ENCODE measurements around the gene COPS6.
A peak's percentile ranks its signal among the peaks of the same experiment; 100 is the strongest.

The COPS6 gene

DNA sequence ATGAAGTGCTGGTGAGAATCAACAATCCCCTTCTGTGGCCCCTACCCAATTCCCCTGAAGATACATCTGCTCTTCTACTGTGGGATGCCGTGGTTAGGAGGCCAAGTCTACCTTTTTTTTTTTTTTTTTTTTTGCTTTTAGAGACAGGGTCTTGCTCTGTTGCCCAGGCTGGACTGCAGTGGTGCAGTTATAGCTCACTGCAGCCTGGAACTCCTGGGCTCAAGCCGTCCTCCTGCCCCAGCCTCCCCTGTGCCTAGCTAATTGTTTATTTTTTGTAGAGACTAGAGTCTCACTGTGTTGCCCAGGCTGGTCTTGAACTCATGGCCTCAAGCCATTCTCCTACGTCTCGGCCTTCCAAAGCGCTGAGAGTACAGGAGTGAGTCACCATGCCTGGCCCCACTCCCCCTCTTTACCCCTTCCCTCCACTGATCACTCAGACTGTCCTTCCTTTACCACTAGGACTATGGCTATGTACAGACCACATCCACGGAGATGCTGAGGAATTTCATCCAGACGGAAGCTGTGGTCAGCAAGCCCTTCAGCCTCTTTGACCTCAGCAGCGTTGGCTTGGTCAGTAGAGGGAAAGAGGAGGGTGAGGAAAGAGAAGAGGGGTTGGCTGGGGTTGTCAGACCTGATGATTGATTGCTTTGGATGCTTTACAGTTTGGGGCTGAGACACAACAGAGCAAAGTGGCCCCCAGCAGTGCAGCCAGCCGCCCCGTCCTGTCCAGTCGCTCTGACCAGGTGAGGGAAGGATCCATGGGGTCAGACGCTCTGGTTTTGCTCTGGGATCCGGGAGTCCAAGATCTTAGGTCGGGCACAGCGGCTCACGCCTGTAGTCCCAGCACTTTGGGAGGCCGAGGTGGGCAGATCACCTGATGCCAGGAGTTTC, 14.4 kb downstream of the COPS6 start:
- no peak for DNase-seq

DNA sequence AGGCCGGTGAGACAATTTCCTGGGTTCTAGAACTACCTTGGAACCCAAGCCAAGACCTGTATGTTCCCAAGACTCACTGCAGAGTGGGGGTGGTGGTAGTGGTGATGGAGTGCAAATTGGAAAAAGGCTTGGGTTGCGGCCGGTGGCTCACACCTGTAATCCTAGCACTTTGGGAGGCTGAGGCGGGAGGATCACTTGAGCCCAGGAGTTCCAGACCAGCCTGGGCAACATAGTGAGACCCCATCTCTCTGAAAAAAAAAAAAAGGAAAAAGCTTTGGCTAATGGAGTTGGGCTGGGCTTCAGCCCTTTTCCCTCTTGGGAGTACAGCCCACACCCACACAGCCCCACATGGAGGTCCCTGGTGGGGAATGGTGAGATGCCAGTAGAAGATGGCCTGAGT, 16.8 kb downstream of the COPS6 start:
- no peak for DNase-seq

DNA sequence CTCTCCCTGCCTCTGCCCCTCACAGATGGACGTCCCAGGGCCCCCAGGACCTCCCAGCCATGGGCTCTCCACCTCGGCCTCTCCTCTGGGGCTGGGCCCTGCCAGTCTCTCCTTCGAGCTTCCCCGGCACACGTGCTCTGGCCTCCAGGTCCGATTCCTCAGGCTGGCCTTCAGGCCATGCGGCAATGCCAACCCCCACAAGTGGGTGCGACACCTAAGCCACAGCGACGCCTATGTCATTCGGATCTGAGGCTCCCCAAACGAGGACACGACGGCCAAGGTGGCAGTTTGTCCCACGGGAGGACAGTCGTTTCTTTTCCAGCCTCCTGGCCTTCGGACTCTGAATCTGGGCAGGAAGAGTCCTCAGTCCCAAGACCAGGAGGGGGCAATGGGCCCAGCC, 17.9 kb downstream of the COPS6 start:
- DNase-seq: no peak

DNA sequence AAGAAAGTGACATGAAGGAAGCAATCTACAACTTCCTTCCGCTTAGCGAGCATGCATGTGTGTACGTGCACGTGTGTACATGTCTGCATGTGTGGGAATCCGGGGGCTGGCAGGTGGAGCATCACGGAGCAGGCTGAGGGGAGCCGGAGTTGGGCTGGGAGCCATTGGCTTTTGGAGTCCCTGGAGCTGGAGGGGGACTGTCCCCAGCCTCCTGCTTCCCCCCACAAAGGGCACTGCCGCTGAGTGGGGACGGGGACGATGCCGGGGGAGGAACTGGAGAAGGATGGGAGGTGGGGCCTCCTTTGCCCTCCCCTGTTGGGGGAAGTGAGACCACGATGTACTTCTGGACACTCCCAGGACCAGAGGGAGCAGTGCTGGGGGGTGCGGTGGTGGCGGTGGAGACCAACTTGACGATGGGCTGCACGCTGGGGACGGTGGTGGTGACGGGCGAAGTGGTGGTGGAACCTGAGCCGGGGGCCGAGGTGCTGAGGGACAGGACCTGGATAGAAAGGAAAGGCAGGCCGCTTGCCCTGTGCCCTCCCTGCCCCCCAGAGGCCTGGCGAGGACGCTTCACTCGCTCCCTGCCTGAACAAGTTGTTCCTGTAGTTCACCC, 18.5 kb downstream of the COPS6 start:
- DNase-seq: no peak

DNA sequence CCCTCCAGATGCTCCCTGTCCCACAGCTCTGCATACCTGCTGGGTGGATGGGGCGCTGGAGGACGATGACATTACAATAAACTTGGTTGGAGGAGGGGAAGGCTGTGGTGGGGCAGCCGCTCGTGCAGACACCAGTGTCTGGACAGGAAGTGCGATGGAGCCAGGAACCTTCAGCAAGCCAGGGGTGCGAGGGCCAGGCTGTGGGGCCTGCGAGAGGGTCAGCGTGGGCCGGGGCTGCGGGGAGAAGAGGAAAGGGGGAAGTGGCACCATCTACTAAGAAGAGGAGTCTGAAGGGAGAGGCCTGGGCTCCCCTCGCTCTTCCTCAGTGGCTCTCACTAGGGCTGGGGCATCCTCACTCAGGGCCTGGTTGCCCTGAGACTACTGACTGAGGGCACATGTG, 19.1 kb downstream of the COPS6 start:
- DNase-seq: no peak

DNA sequence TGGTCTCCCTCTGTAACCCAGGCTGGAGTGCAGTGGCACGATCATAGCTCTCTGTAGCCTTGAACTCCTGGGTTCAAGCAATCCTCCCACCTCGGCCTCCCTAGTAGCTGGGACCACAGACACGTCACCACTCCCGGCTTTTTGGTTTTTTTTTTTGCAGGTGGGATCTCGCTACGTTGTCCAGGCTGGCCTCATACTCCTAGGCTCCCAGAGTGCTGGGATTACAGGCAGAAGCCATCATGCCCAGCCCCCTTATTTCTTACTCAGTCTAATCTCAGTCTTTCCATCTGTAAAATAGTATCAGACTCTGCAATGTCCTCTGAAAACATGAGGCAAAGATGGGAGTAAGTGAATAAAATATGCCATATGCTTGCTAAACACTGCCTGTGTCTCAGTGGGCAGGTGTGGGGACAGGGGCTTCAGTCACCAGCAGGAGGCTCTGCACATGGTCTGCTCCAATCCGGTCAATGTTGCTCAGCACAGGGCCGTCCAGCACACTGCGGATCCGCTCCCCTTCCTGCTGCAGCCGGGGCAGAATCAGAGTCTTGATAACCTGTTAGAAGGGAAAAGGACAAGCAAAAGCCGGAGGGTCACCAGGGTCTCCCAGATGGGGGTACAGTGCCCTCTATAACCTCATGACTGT, 20.9 kb downstream of the COPS6 start:
- no peak for DNase-seq

DNA sequence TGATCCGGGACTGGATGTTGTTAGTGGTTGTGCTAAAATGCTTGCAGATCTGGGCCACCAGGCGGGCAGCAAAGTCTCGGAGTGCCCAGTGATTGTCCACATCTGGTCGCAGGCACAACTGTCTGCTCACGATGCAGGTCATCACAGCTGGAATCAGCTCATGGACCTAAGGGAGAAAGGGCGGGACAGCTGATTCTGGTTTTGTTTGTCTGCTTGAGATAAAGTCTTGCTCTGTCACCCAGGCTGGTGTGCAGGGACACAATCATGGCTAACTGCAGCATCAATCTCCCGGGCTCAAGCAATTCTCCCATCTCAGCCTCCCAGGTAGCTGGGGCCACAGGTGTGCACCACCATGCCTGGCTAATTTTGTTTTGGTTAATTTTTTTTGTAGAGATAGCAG, 22.4 kb downstream of the COPS6 start:
- DNase-seq: no peak

DNA sequence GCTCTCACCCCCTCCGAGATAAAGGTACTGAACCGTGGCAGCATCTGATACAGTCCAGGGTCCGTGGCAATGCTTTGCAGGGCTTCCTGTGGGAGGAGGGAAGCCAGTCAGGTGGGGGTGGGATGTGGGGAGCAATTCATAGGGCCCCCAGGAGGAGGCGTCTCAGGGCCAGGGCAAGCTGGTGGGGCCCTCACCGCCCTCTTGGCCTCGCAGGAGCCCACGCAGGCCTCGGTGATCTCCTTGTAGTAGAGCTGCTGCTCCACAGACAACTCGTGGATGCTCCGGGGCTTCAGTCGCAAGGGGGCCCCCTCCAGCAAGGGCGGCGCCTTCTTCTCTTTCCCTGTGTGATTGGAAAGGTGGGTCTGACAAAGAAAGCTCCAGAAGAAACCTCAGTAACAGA, 23.1 kb downstream of the COPS6 start:
- no peak for DNase-seq

DNA sequence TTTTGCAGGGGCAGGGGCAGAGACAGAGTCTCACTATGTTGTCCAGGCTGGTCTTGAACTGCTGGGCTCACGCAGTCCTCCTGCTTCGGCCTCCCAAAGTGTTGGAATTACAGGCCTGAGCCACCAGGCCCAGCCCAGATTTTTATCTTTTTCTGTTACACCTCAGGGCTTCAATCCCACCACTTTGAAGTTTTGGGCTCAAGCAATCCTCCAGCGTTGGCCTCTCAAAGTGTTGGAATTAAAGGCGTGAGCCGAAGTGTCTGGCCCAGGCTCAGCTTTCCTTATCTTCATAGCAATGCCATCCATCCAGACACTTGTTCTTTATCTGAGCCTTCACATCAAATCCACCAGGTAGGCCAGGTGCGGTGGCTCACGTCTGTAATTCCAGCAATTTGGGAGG, 26.3 kb downstream of the COPS6 start:
- no peak for DNase-seq

DNA sequence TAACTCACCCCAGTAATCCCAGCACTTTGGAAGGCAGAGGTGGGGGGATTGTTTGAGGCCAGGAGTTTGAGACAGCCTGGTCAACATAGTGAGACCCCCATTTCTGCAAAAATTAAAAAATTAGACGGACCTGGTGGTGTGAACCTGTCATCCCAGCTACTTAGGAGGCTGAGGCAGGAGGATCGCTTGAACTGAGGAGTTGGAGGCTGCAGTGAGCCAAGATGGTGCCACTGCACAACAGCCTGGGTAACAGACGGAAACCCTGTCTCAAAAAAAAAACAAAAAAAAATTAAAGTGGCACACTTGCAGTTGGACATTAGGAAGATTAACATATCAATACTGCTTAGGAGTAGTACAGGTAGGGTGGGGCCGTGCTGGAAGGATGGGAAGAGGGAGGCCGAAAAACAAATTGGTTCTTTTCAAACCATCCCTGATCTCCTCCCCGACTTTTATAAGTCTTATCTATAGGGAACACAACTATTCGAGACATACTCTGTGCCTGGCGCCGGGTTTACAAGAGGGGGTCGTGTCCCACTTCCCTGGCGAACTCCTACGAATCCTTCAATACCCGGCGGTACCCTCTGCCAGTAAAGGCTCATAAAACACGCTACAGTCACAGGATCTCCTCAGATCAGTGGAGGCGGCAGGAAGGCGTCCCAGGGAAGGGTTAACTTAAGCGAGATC, 29.8 kb downstream of the COPS6 start:
- DNase-seq: no peak

DNA sequence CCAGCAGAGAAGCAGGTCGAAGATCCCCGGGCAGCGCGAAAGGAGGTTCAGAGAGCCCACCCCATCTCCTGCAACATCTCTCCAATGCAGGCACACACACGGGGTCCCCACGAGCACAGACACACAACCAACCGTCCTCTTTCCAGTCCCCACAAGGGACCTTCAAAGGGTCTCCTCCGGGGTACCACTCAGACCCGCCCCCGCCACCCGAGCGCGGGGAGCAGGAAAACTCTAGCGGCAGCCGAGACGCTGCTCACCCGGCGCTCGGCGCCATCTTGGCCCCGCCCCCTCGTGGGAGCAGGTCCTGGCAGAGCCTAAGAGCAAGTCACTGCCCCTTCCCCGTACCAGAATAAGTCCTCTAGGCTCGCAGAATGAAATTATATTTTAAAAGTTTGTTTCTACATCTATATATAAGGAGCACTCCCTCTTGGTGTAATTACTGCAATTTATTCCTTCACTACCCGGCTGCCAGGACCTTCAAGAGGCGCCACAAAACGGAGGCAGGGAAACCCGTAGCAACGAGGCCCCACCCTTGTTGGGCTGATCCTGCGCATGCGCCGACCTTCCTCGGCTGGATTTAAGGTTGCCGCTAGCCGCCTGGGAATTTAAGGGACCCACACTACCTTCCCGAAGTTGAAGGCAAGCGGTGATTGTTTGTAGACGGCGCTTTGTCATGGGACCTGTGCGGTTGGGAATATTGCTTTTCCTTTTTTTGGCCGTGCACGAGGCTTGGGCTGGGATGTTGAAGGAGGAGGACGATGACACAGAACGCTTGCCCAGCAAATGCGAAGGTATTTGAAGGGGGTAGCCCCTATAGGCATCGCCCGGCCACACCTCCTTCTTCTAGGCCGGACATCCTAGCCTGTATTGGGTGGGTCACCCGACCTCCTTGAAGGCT, 30.6 kb downstream of the COPS6 start, which contains the start of the genes CNPY4 and TAF6:
CNPY4 (plus strand) TSS at position 563 of the 898 bp plus-strand sequence; CDS start at position 674, 111 bp downstream.
TAF6 (minus strand) TSS at position 287 of the 898 bp plus-strand sequence. CDS start 5,149 bp downstream, outside the sequence.
- DNase-seq: peak; percentile 86

DNA sequence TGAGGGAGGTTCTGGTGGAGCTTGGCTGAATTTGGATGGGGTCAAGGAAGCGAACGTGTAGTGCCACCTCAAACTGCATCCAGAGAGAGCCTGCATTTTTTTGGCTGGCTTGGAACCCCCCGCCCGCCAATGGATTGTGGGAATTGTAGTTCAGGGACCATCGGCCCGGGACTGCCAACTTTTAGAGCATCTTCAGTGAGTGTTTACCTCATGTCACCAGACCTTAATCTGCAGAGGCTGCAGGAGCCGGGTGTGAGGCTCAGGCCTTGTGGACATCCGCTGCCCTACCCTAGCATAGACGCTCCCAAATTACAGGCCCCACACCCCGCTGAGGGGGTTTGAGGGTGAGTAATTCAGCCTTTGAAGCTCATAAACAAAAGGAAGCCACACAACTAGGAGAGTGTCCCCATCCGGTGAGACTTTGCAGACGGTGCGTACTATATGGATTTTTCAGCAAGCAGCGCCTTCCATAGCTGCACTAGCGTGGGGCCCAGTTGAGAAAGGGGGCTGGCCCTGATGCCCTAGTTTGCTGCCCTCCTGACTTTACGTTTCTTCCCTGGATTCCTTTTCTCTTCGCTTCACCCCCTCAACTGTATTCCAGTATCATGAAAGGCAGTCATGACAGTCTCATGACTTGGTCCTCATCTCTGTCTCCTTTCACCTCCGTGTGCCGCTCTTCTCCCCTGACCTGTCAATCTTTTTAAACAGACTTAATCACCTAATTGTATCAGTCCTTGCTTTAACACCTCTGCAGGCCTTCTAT, 31.4 kb downstream of the COPS6 start:
- DNase-seq: peak; percentile 59

DNA sequence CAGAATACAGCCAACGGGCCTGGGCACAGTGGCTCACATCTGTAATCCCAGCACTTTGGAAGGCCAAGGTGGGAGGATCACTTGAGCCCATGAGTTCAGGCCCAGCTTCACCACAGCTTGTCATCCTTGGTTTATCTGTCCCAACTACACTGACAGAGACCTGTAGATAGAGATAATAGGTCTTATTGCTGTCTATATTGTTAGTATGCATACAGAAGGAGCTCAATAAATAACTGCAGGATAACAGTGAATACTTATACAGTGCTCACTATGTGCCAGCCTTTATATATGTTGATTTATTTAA, 31.9 kb downstream of the COPS6 start:
- DNase-seq: no peak

DNA sequence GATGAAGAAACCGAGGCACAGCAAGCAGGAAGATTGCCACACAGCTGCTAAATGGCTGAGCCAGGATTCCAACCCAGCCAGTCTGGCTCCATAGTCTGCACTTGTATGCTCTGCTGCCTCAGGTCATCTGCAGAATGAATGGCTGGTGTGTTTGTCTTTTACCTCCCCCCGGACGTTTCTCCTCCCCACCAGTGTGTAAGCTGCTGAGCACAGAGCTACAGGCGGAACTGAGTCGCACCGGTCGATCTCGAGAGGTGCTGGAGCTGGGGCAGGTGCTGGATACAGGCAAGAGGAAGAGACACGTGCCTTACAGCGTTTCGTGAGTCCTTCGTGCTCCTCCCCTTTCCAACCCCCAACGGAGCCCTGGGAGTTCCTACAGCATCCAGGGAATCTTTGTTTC, 33.3 kb downstream of the COPS6 start:
- no peak for DNase-seq

DNA sequence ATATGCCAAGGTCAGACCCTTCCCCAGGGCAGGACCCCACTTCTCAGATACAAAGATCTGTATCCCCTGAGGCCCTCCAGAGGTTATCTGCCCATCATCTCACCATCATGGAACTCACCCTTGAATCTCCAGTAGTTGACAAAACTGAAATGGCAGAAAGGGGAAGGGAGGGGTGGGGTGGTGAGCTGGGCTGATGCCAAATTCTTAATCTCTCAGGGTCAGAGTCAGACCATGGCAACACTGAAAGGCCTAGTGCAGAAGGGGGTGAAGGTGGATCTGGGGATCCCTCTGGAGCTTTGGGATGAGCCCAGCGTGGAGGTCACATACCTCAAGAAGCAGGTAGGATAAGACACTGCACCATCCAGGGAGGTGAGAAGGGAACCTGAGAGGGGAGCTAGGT, 33.8 kb downstream of the COPS6 start:
- DNase-seq: no peak

DNA sequence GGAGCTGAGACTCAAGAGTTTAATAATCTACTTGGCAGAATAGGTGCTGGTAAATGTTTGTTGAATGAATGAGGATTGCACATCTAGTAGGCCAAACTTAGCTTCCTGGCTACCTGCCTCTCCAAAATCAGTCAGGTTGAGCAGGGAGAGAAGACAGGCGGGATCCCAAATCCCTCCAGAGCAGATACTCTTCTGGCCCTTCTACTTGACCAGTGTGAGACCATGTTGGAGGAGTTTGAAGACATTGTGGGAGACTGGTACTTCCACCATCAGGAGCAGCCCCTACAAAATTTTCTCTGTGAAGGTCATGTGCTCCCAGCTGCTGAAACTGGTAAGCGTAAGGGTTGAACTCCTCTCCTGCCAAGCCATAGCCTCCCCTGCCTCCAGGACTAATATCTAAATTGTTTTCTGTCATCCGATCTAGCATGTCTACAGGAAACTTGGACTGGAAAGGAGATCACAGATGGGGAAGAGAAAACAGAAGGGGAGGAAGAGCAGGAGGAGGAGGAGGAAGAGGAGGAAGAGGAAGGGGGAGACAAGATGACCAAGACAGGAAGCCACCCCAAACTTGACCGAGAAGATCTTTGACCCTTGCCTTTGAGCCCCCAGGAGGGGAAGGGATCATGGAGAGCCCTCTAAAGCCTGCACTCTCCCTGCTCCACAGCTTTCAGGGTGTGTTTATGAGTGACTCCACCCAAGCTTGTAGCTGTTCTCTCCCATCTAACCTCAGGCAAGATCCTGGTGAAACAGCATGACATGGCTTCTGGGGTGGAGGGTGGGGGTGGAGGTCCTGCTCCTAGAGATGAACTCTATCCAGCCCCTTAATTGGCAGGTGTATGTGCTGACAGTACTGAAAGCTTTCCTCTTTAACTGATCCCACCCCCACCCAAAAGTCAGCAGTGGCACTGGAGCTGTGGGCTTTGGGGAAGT, 35.8 kb downstream of the COPS6 start:
- no peak for DNase-seq

DNA sequence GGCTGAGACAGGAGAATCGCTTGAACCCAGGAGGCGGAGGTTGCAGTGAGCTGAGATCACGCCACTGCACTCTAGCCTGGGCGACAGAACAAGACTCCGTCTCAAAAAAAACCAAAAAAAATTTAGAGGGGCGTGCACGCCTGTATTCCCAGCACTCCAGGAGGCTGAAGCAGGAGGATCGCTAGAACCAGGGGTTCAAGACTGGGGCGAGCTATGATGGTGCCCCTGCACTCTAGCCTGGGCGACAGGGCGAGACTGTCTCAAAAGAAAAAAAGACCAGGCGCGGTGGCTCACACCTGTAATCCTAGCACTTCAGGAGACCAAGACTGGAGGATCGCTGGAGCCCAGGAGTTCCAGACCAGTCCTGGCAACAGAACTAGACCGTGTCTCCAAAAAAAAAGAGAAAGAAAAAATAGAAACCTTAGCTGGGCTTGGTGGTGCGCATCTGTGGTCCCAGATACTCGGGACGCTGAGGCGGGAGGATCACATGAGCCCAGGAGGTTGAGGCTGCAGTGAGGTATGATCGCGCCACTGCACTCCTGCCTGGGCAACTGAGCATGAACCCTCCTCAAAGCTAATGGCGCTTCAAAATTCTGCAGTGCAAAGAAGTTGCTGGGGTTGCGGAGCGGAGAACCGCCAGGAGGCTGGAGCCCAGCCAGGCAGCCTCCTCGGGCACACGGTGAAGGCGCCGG, 37.6 kb downstream of the COPS6 start:
- DNase-seq: no peak

DNA sequence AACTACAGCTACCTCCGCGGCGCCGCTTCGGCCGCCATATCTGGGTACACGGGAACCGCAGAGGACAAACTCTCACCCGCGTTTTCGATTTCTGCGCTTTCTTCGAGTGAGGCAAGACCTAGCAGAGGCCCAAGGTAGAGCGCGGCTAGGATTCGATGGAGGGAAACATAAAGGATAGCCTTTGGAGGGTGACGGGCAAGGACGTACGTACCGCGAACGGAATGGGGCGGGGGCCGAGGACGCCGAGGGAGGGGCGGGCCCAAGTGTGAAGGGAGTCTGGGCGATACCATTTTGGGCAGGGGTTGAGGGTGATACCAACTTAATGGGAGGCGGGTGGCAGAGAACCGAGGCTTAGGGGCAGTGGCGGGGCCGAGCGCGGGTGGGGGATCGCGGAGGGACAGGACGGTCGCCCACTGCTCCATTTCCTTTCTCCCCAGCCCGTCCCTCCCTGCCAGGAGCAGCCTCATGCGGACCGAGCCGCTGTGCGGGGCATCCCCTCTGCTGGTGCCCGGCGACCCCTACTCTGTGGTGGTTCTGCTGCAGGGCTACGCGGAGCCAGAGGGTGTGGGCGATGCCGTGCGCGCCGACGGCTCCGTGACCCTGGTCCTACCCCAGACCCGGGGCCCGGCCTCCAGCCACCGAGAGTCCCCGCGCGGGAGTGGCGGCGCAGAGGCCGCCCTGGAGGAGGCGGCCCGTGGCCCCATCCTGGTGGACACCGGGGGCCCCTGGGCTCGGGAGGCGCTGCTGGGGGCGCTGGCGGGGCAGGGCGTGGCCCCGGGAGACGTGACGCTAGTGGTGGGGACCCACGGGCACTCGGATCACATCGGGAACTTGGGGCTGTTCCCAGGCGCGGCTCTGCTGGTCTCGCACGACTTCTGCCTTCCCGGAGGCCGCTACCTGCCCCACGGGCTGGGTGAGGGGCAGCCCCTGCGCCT, 38.4 kb downstream of the COPS6 start, which contains the start of gene MBLAC1:
MBLAC1 (plus strand) TSS at position 37 of the 935 bp plus-strand sequence; CDS start at position 466, 429 bp downstream.
- DNase-seq: peak; percentile 65

All from 8988T (cell line).